A549 (cell line): ENCODE results near the gene BAIAP2L1. TPM values are rescaled to one million over a fixed set of nuclear protein-coding genes. Genes with fewer than 3 reads are reported as not detected.

Source experiments
- ATAC-seq, 2 experiments: fragments of 200-7000 bp in 1 of 2; fragments of >200 bp in 1 of 2; cut with Nextera tagmentation in 1 of 2; cut with Tn5 transposase in 1 of 2; 3 replicates each; pipeline versions ENCODE4 v1.8.0 to v1.9.1; 2018 to 2020; ENCODE audit warnings: mild to moderate bottlenecking in 1 of 2, moderate library complexity in 1 of 2
- CTCF ChIA-PET: fragments of 300-600 bp; sonication (Branson Sonifier 250); formaldehyde crosslinking; extraction: SDS; loops from one replicate; lab custom pipeline; 2021; ENCODE audit warnings: antibody characterized with exemption, inconsistent platforms; lab: Yijun Ruan, JAX
- POLR2A ChIA-PET: fragments of 350-600 bp; formaldehyde crosslinking; extraction: SDS; loops from one replicate; lab custom pipeline; 2021; ENCODE audit warnings: antibody characterized with exemption, inconsistent platforms; lab: Yijun Ruan, JAX
- DNase-seq, 2 experiments: peaks; one replicate each; pipeline versions ENCODE4 v3.0.0 to v3.0.0-alpha.2; 2011 to 2016; ENCODE audit warnings: low read depth in 1 of 2, low spot score in 1 of 2
- FAIRE-seq: peaks from 2 replicates; lab custom pipeline; 2011; peaks lifted over from hg19 to GRCh38; lab: Jason Lieb, UNC
- H3K27ac ChIP-seq, 2 experiments: fragments of >200 bp; sonication (Bioruptor Twin); formaldehyde crosslinking; 3 replicates each; pipeline ENCODE4 v1.5.1; 2016 to 2017
- H3K4me1 ChIP-seq: fragments of >200 bp; sonication (Bioruptor Twin); formaldehyde crosslinking; 3 replicates; pipeline ENCODE4 v1.6.1; 2016
- H3K4me2 ChIP-seq: fragments of >200 bp; sonication (Bioruptor Twin); formaldehyde crosslinking; 3 replicates; pipeline ENCODE4 v1.6.1; 2016
- H3K4me3 ChIP-seq: fragments of >200 bp; sonication (Bioruptor Twin); formaldehyde crosslinking; 3 replicates; pipeline ENCODE4 v1.5.1; 2016
- H3K9me3 ChIP-seq: fragments of >200 bp; sonication (Bioruptor Twin); formaldehyde crosslinking; 3 replicates; pipeline ENCODE4 v1.6.1; 2016
- BCL3 ChIP-seq: fragments of >200 bp; sonication (Bioruptor Twin); formaldehyde crosslinking; IDR thresholded peaks from 3 replicates; pipeline ENCODE4 v1.6.1; 2016
- CBX8 ChIP-seq: fragments of 200-600 bp; sonication (generic); IDR thresholded peaks from 2 replicates; pipeline ENCODE4 v1.6.1; 2016
- CEBPB ChIP-seq, 2 experiments: fragments of >200 bp in 1 of 2; sonication (Bioruptor Twin) in 1 of 2; formaldehyde crosslinking in 1 of 2; IDR thresholded peaks; 2 replicates each; pipeline ENCODE4 v1.6.1; 2012 to 2016
- CHD2 ChIP-seq: fragments of 150-350 bp; IDR thresholded peaks from 2 replicates; pipeline ENCODE4 v1.6.1; 2014; ENCODE audit warnings: low read length; ENCODE audit not compliant: partially characterized antibody
- E2F6 ChIP-seq: IDR thresholded peaks from 2 replicates; pipeline ENCODE4 v1.6.1; 2012; ENCODE audit warnings: low read depth, borderline replicate concordance
- ELK1 ChIP-seq: fragments of 150-350 bp; IDR thresholded peaks from 2 replicates; pipeline ENCODE4 v1.6.1; 2014; ENCODE audit warnings: low read depth, mild to moderate bottlenecking, low read length
- EP300 ChIP-seq, 2 experiments: fragments of >200 bp; sonication (Bioruptor Twin); formaldehyde crosslinking; IDR thresholded peaks; 2 replicates in 1 of 2; 3 replicates in 1 of 2; pipeline ENCODE4 v1.6.1; 2016 to 2017
- FOSL2 ChIP-seq, 2 experiments: fragments of 450-650 bp in 1 of 2; fragments of >200 bp in 1 of 2; sonication (Bioruptor Twin) in 1 of 2; formaldehyde crosslinking; IDR thresholded peaks; 2 replicates each; pipeline versions ENCODE4 v1.5.0 to v1.6.1; 2016 to 2020; ENCODE audit warnings: mild to moderate bottlenecking in 1 of 2, moderate library complexity in 1 of 2
- FOXS1 ChIP-seq: fragments of 250-450 bp; sonication (Bioruptor Pico); IDR thresholded peaks from 2 replicates; pipeline ENCODE4 v1.5.0; 2020; ENCODE audit warnings: mild to moderate bottlenecking, moderate library complexity
- HDAC2 ChIP-seq: fragments of 200-600 bp; sonication (generic); IDR thresholded peaks from 2 replicates; pipeline ENCODE4 v1.6.1; 2016
- HEYL ChIP-seq: fragments of 250-450 bp; sonication (Bioruptor Pico); IDR thresholded peaks from 2 replicates; pipeline ENCODE4 v1.8.0; 2021; ENCODE audit warnings: mild to moderate bottlenecking, moderate library complexity
- HOXB5 ChIP-seq: fragments of 250-450 bp; sonication (Bioruptor Pico); IDR thresholded peaks from 2 replicates; pipeline ENCODE4 v1.5.0; 2020; ENCODE audit warnings: mild to moderate bottlenecking, moderate library complexity
- KDM5A ChIP-seq: fragments of 200-600 bp; sonication (generic); IDR thresholded peaks from 2 replicates; pipeline ENCODE4 v1.6.1; 2016; ENCODE audit warnings: antibody characterized with exemption, mild to moderate bottlenecking
- MAX ChIP-seq: IDR thresholded peaks from 2 replicates; pipeline ENCODE4 v1.6.1; 2012
- MAZ ChIP-seq: fragments of 150-350 bp; IDR thresholded peaks from 2 replicates; pipeline ENCODE4 v1.6.1; 2014; ENCODE audit warnings: antibody characterized with exemption, low read depth, low read length, borderline replicate concordance
- NFE2L2 ChIP-seq: fragments of 150-350 bp; conservative IDR thresholded peaks from 2 replicates; pipeline ENCODE4 v1.6.1; 2014; ENCODE audit warnings: low read length
- NPAS2 ChIP-seq: fragments of 250-450 bp; sonication (Bioruptor Pico); IDR thresholded peaks from 2 replicates; pipeline ENCODE4 v1.8.0; 2022; ENCODE audit warnings: mild to moderate bottlenecking, moderate library complexity, borderline replicate concordance
- PHF8 ChIP-seq: fragments of 200-600 bp; sonication (generic); IDR thresholded peaks from 2 replicates; pipeline ENCODE4 v1.6.1; 2016; ENCODE audit warnings: low read depth, mild to moderate bottlenecking, antibody characterized with exemption, moderate library complexity, borderline replicate concordance
- RARB ChIP-seq: fragments of 250-450 bp; sonication (Bioruptor Pico); IDR thresholded peaks from 2 replicates; pipeline ENCODE4 v1.8.0; 2021; ENCODE audit warnings: mild to moderate bottlenecking, moderate library complexity
- RFX5 ChIP-seq: fragments of 450-650 bp; IDR thresholded peaks from 2 replicates; pipeline ENCODE4 v1.7.1; 2014; ENCODE audit warnings: antibody characterized with exemption, mild to moderate bottlenecking, moderate library complexity
- RNF2 ChIP-seq: fragments of 200-600 bp; sonication (generic); IDR thresholded peaks from 2 replicates; pipeline ENCODE4 v1.6.1; 2016; ENCODE audit warnings: low read depth, mild to moderate bottlenecking, antibody characterized with exemption, moderate library complexity, borderline replicate concordance
- TFCP2L1 ChIP-seq: fragments of 250-450 bp; sonication (Bioruptor Pico); IDR thresholded peaks from 2 replicates; pipeline ENCODE4 v1.5.0; 2021; ENCODE audit warnings: mild to moderate bottlenecking
- WGBS: methylation state at CpG from one replicate; pipeline ENCODE4 v1.1.6; 2017; ENCODE audit errors: missing lambda C conversion rate; 5-methylcytosine and 5-hydroxymethylcytosine counted together
- polyA plus RNA-seq, 4 experiments: library from polyadenylated mRNA; depleted of rRNA in 3 of 4; stranded (reverse); fragments of >200 nt; fragmentation: RNase III in 1 of 4; extraction: RNeasy Plus Mini Kit Qiagen cat#74134 plus additional on column Dnase treatment in 1 of 4; gene quantifications; 2 replicates in 3 of 4; 3 replicates in 1 of 4; pipeline ENCODE4 v1.2.3, GENCODE V29; 2011 to 2017

The BAIAP2L1 gene
- polyA plus RNA-seq, 2 of the 4 experiments (the other 2 are of a cell fraction), result 39.4 to 89.3 TPM

- CTCF ChIA-PET, result interaction anchor here (0.7 to 1.4 kb wide), 4 partner anchors 16 to 434 kb away, joined by 3 to 5 read pairs (median 4); no protein-coding TSS in a partner anchor
- H3K4me3 ChIP-seq, result peak overlapping the region; percentile 89
- peak in 1 of 2 experiments; percentile 70 for DNase-seq
- TF ChIP-seq CEBPB (IDR thresholded peaks at IDR 0.05) (0 out of 4 replicates have a peak, but pooled peaks of 1 of the 2 experiments have one; percentile 17), MAX (no peak), NFE2L2 (0 out of 2 replicates have a peak, but pooled peaks have one; percentile 4)
- peak in 1 of 2 experiments; percentile 8; a peak in 2 of 6 replicates for ATAC-seq
- no peak for FAIRE-seq
- no peaks in the 10 kb centered on the region for H3K9me3 ChIP-seq
- WGBS, result 20% methylated on average over 20 of the region's 20 CpGs
- H3K27ac ChIP-seq, result peak overlapping the region; percentile 98
- POLR2A ChIA-PET, result interaction anchor here (0.6 kb wide), 1 partner anchor 1654 kb away, joined by 5 read pairs; no protein-coding TSS in a partner anchor
- H3K4me2 ChIP-seq, result peak overlapping the region; percentile 88
- peaks cover 39% of the 10 kb centered on the region for H3K4me1 ChIP-seq
Measured at GRCh38 chr7:98398567-98399372, 2.1 kb downstream of the BAIAP2L1 start.

- 91% methylated on average over 2 of the region's 2 CpGs for WGBS
- Histone ChIP-seq H3K4me3 (no peak overlapping the region), H3K9me3 (no peaks in the 10 kb centered on the region), H3K27ac (no peak overlapping the region), H3K4me2 (no peak overlapping the region), H3K4me1 (peaks cover 42% of the 10 kb centered on the region)
- no peak for ATAC-seq
- POLR2A ChIA-PET, result no interaction called here
- no peak for DNase-seq
- TF ChIP-seq CHD2, result no peak
- TF ChIP-seq TFCP2L1 (CRISPR knock-in tag), result no peak
- TF ChIP-seq NPAS2, result no peak
- no peak for TF ChIP-seq HEYL (CRISPR knock-in tag)
- TF ChIP-seq PHF8, result no peak
- no peak for TF ChIP-seq RFX5
- TF ChIP-seq FOSL2 (IDR thresholded peaks at IDR 0.05), result no peak
- TF ChIP-seq FOSL2 (CRISPR knock-in tag; IDR thresholded peaks at IDR 0.05), result no peak
- no peak for TF ChIP-seq HOXB5 (CRISPR knock-in tag)
- no peak for TF ChIP-seq EP300 (IDR thresholded peaks at IDR 0.05)
- TF ChIP-seq BCL3, result no peak
- TF ChIP-seq RARB (CRISPR knock-in tag), result no peak
- TF ChIP-seq KDM5A, result no peak
- no peak for TF ChIP-seq CBX8
- no peak for TF ChIP-seq FOXS1 (CRISPR knock-in tag)
- no peak for TF ChIP-seq ELK1
- CTCF ChIA-PET, result interaction anchor here (0.9 to 1.7 kb wide), 4 partner anchors 9 to 42 kb away, joined by 3 to 4 read pairs (median 3); no protein-coding TSS in a partner anchor
- no peak for FAIRE-seq
Measured at GRCh38 chr7:98396768-98397167, 4.1 kb downstream of the BAIAP2L1 start.

- DNase-seq, result no peak
- WGBS, result 92% methylated on average over 3 of the region's 3 CpGs
- TF ChIP-seq RNF2 (no peak), MAZ (no peak), CEBPB (IDR thresholded peaks at IDR 0.05) (no peak), E2F6 (no peak), RARB (CRISPR knock-in tag) (no peak), HDAC2 (no peak)
- no peak for FAIRE-seq
- ATAC-seq, result no peak
- ChIA-PET CTCF (interaction anchor here (0.9 to 1.2 kb wide), 2 partner anchors 8 to 17 kb away, joined by 3 read pairs; no protein-coding TSS in a partner anchor), POLR2A (no interaction called here)
- no peak overlapping the region for H3K4me2 ChIP-seq
- H3K4me1 ChIP-seq, result peaks cover 36% of the 10 kb centered on the region
- H3K4me3 ChIP-seq, result no peak overlapping the region
- H3K9me3 ChIP-seq, result no peaks in the 10 kb centered on the region
- H3K27ac ChIP-seq, result 0 out of 6 replicates have a peak overlapping the region, but pooled peaks of 1 of the 2 experiments have one; percentile 15
Measured at GRCh38 chr7:98395951-98396350, 4.9 kb downstream of the BAIAP2L1 start.
